ENCODE measurements around the gene WWOX.

DNA sequence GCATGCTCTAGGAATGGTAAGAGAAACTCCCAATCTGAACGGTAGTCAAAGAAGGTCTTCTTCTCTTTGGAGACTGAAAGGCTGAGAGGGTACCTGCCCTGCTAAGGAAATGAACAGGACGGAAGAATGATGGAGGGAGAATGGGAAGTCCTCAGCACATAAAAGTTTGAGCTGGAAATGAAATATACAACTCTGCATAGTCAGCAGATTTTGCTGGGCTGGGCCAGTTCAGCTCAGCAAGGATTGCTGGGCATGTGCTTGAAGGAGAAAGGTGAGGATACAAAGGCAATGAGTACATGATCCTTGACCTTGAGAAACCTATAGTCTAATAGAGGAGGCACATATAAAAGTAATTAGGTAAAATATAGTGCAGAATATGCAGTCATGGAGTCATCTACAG is 831.8 kb downstream of the WWOX start:
- TF ChIP-seq, protein P1, sequence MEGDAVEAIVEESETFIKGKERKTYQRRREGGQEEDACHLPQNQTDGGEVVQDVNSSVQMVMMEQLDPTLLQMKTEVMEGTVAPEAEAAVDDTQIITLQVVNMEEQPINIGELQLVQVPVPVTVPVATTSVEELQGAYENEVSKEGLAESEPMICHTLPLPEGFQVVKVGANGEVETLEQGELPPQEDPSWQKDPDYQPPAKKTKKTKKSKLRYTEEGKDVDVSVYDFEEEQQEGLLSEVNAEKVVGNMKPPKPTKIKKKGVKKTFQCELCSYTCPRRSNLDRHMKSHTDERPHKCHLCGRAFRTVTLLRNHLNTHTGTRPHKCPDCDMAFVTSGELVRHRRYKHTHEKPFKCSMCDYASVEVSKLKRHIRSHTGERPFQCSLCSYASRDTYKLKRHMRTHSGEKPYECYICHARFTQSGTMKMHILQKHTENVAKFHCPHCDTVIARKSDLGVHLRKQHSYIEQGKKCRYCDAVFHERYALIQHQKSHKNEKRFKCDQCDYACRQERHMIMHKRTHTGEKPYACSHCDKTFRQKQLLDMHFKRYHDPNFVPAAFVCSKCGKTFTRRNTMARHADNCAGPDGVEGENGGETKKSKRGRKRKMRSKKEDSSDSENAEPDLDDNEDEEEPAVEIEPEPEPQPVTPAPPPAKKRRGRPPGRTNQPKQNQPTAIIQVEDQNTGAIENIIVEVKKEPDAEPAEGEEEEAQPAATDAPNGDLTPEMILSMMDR (optimal IDR thresholded peaks at IDR 0.05 in 1 of 3, IDR thresholded peaks at IDR 0.05 in 1 of 3, conservative IDR thresholded peaks at IDR 0.05 in 1 of 3; ENCODE audit: extremely low read depth in 1 of 3, insufficient read depth in 2 of 3, low read length in 3 of 3) = no peak
- no peak for TF ChIP-seq EZH2 (IDR thresholded peaks at IDR 0.05; ENCODE audit: low read length)

Data from keratinocyte (primary cell).